Measurements from ENCODE around the gene RERE.

Gene RERE

GRCh38 chr1:8676813-8677212 is 140.6 kb downstream of the RERE start:
- DNase-seq (ENCODE audit: low spot score), result no peak
- no peak for TF ChIP-seq CTCF (IDR thresholded peaks at IDR 0.05; ENCODE audit: extremely low read depth, insufficient read depth, missing control alignments)
- in situ Hi-C loops (cut with MboI; ENCODE audit: low pct_unique_long_range_greater_than_20kb, low sequenced_read_pairs, unreplicated experiment), result no loop called here

- TF ChIP-seq CTCF (IDR thresholded peaks at IDR 0.05; ENCODE audit: extremely low read depth, insufficient read depth, missing control alignments), result no peak
- in situ Hi-C loops (cut with MboI; ENCODE audit: low pct_unique_long_range_greater_than_20kb, low sequenced_read_pairs, unreplicated experiment), result no loop called here
- DNase-seq (ENCODE audit: low spot score), result no peak
Measured at GRCh38 chr1:8676072-8676471, 141.4 kb downstream of the RERE start.

- TF ChIP-seq CTCF (IDR thresholded peaks at IDR 0.05; ENCODE audit: extremely low read depth, insufficient read depth, missing control alignments), result no peak
- DNase-seq (ENCODE audit: low spot score), result no peak
- in situ Hi-C loops (cut with MboI; ENCODE audit: low pct_unique_long_range_greater_than_20kb, low sequenced_read_pairs, unreplicated experiment), result no loop called here
Measured at GRCh38 chr1:8674912-8675311, 142.5 kb downstream of the RERE start.

GRCh38 chr1:8674481-8674880 is 143.0 kb downstream of the RERE start:
- in situ Hi-C loops (cut with MboI; ENCODE audit: low pct_unique_long_range_greater_than_20kb, low sequenced_read_pairs, unreplicated experiment), result no loop called here
- TF ChIP-seq CTCF (IDR thresholded peaks at IDR 0.05; ENCODE audit: extremely low read depth, insufficient read depth, missing control alignments), result no peak
- no peak for DNase-seq (ENCODE audit: low spot score)

- TF ChIP-seq CTCF (IDR thresholded peaks at IDR 0.05; ENCODE audit: extremely low read depth, insufficient read depth, missing control alignments), result peak; percentile 84
- in situ Hi-C loops (cut with MboI; ENCODE audit: low pct_unique_long_range_greater_than_20kb, low sequenced_read_pairs, unreplicated experiment), result no loop called here
- no peak for DNase-seq (ENCODE audit: low spot score)
Measured at GRCh38 chr1:8671306-8671917, 146.0 kb downstream of the RERE start.

GRCh38 chr1:8670371-8670818 is 147.0 kb downstream of the RERE start:
- no peak for DNase-seq (ENCODE audit: low spot score)
- no peak for TF ChIP-seq CTCF (IDR thresholded peaks at IDR 0.05; ENCODE audit: extremely low read depth, insufficient read depth, missing control alignments)
- in situ Hi-C loops (cut with MboI; ENCODE audit: low pct_unique_long_range_greater_than_20kb, low sequenced_read_pairs, unreplicated experiment), result no loop called here

Data from GM13977 (cell line).